OCI-M1 (cell line): ENCODE data around the gene MINDY4.
A peak's percentile ranks its signal among the peaks of the same experiment; 100 is the strongest.

Experiments used
- DNase-seq: peaks from one replicate; lab custom pipeline; 2025; lab: John Stamatoyannopoulos, UW

Gene MINDY4

GRCh38 chr7:30879139-30880124 lies 108.2 kb downstream of the MINDY4 start:
- no peak for DNase-seq

DNA sequence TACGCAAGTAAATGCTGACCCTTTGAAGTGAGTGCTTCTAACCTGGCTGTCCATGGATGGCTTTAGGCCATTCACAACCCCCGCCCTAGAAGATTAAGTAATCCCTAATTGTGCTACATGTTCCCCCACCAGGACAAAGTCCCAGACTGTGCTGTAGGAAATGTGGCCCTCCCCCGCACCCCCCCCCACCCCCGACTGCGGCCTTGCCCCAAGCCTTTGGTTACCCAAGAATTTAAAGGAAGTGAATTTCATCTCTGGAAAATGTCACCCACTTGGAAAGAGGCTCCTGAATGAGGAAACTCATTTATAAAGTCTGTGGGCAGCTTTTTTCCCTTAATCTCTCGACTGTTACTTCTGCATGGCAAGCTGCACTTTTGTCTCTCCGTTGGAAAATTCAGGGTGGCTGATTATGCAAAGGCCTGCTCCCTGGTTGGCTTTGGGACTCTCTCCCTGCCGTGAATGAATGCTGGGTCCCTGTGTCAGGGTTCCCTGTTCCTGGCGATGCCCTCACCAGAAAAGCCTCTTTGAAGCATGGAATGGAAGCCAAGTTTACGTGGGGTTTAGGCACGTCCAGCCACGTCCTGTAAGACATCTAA lies 109.0 kb downstream of the MINDY4 start:
- DNase-seq, result no peak

DNA sequence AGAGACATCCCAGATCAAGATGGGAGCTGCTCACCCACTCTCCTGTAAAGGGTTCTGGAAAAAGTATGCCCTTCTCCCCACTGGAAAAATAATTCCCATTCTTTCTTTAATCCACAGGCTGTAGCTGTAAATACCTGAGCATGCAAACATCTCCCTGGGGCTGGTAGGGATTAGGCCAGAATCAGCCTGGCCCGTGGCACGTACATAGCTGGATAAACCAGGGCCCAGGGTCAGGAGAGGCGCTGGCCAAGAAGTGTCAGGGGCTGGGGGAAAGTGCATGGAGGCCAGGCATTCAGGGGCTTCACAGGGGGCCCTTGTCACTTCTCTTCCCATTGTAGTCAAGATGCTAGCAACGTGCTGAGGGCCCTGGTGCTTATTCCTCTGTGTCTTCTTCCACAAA lies 109.7 kb downstream of the MINDY4 start:
- DNase-seq, result no peak

DNA sequence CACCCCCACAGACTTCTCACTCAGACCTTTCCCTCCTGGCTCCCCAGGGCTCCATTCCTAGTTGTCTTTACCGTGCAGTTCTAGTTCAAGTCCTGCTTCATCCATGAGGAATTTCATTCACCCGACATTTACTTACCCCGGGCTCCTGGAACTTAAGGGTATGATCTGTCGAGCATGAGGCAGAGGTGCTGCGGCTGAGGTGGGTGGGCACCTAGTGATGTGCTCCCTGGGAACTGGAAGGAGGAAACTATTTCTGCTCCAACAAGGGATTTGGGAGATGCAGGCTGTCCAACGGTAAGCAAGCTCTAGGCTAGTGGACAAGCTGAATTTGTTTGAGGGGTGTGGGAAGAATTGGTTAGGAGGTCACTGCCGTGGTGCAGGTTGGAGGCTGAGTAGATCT lies 110.2 kb downstream of the MINDY4 start:
- no peak for DNase-seq

DNA sequence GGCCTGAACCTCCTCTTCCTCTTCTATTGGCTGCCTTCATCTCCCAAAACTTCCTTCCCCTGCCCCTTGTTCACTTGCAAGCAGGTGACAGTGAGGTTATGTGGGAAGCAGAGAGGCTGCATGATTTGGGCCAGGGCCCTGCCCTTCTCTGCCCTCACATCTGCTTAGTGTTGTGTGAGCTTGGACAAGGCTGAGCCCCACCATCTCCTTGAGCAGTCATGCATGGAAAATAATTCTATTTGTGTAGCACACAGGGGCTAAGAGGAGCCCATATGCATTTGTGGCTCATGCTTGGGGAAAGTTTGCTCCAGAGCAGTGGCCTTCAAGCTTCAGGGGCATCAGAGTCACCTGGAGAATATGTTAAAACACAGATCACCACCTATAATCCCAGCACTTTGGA lies 113.7 kb downstream of the MINDY4 start:
- no peak for DNase-seq

DNA sequence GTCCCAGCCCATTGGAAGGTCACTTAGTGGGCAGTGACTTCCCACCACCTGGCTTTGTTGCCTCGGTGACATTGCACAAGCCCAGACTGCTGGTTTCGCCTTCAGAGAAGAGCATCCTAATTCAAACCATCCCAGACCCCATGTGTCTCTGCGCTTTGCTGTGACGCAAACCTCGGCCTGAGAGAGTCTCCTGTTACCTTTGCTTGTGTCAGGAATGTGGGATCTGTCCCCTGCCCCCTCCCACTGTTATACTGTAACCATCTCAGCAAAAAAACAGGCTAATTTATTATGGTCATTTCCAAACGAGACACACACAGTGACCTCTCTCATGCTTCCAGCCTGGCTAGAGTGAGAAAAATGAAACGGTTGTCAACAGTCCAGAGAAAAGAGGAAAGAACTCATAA lies 115.4 kb downstream of the MINDY4 start:
- DNase-seq, result no peak

- DNase-seq, result no peak
Measured at GRCh38 chr7:30887464-30887872, 116.3 kb downstream of the MINDY4 start.

- no peak for DNase-seq
Measured at GRCh38 chr7:30888747-30889146, 117.5 kb downstream of the MINDY4 start.

DNA sequence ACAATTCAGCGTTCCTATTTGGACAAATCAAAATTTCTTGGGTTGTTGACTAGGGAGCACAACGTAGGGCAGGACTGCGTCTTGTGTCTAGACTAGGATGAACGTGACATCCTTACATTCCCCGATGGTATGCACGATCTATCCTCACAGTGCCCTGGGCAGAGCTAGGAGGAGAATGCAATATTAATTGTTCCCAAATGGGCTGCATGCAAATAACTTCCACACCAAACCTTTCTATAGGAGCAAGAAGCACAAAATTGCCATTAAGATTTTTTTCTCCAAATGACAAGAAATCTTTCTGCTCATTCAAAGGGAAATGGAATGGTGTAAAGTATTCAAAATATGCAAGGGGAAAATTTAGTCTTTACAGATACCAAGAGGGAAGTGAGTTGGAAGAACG lies 119.0 kb downstream of the MINDY4 start:
- no peak for DNase-seq

DNA sequence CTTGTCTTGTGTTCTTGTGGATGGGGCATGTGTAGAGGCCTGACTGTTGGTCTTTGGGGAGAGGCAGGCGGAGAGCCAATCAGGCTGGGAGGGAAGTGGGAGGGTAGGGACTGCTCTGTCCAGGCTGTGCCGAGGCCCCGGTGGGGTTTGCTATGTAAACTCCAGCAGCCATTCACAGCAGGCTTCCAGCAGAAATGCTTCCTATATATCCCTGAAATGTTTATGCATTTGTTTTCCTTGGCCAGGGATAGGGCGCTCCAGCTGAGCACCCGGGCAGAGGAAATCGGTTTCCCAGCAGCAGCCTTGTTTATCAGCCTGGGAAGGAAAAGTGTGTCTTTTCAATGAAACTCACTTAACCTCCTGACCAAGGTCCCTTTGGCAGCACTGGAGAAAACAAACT lies 122.1 kb downstream of the MINDY4 start:
- DNase-seq, result no peak

DNA sequence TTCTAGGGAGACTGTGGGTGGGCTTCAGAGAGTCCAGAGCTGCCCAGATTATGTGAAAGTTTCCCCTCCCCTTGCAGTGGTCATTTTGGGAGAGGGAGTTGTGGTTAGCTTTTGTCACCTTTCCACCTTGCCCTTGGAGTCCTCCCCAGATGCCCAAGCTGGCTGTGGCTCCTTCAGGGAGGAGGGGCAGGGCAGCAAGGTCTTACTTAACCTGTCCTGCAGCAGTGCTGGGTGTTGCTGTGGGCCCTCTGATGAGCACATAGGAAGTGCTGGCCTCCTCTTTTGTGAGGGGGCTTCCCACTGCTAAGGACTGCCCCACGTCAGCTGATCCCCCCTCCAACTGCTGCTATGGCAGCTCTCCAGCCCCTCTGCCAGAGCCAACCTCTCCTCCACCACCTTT lies 122.8 kb downstream of the MINDY4 start:
- DNase-seq, result no peak

- peak; percentile 16 for DNase-seq
Measured at GRCh38 chr7:30894866-30895605, 123.8 kb downstream of the MINDY4 start.

GRCh38 chr7:30896036-30896435 lies 124.8 kb downstream of the MINDY4 start:
- no peak for DNase-seq

GRCh38 chr7:30896783-30897637 lies 125.8 kb downstream of the MINDY4 start:
- DNase-seq, result peak; percentile 72

DNA sequence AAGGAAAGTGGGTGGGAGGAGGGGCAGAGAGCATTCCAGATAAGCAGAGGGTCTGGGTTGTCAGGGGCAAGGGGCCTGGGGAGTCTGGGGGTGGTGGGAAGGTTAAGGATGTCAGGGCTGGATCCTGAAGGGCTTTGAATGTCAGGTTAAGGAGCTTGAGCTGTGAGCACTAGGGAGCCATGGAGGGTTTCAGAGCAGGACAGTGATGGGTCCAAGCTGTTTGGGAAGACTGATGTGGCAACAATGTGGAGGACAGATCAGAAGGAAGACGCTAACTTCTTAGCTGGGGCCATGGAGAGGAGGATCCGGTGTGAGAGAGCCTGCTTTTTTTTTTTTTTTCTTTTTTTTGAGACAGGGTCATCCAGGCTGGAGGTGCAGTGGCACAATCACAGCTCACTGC lies 126.6 kb downstream of the MINDY4 start:
- DNase-seq, result no peak

- no peak for DNase-seq
Measured at GRCh38 chr7:30898411-30898810, 127.2 kb downstream of the MINDY4 start.

DNA sequence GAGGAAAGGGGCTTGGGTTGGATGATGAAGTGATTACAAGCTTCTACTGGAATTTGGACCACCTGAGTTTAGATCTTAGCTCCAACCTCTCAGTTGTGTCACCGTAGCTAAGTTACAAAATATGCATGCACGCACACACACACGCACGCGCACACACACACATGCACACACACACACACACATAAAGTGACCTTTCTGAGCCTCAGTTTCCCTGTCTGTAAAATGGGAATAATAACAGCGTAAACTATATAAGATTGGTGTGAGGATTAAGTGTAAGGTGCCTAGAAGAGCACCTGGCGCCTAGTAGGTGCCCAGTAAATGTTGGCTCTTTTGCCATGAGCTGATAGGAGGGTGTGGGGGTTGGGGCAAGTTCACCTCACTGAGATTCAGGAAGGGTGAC lies 127.8 kb downstream of the MINDY4 start:
- no peak for DNase-seq

DNA sequence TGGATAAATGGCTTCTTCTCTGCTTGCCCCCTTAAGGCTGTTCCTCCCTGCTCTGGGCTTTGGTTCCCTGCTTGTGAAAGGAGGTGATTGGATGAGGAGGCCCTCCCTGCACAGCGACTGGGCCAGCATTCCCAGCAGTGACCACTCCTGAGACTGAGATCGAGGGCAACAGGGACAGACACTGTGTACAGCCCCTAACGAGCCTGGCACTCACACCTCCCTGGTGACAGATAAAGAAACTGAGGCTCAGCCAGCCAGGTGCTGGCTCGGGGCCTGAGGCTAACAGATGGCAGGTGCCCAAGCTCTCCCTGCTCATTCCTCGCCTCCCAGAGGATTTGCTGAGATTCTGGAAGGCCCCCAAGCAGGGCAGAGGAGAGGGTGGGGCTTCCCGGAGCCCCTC lies 128.4 kb downstream of the MINDY4 start:
- DNase-seq, result no peak

- DNase-seq, result no peak
Measured at GRCh38 chr7:30900053-30900452, 128.8 kb downstream of the MINDY4 start.

DNA sequence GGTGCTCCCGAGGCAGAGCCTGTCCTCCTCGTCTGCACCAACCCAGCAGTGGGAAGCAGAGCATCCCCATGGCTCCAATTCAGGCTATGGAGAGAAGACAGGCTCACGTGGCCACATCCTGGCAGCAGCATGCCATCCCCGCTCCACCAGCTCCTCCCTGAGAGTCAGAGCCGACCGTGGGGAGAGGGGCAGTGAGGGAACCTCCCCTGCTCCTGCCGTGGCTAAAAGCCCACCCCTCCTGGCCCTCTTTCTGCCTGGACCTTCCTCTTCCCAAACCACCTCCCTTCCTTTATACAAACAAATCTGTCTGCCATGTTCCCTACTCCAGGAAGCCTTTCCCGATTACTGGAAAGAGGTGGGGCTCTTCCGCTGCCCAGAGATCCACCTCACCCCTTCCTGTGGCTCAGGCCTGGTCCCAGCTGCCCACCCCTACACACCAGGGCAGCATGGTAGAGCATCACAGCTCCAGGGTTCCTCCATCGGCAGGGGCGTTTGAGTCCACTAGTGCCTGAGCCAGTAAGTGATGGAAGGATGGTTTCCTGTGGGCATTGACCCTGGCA lies 129.7 kb downstream of the MINDY4 start:
- no peak for DNase-seq

GRCh38 chr7:30901856-30902255 lies 130.6 kb downstream of the MINDY4 start:
- DNase-seq, result no peak
